BE2C (cell line): Measurements from ENCODE around the gene CWC27.
A peak's percentile ranks its signal among the peaks of the same experiment; 100 is the strongest.

ENCODE experiments used
- DNase-seq: peaks from one replicate; pipeline ENCODE4 v3.0.0-alpha.2; 2020
- H3K27me3 ChIP-seq: fragments of 250-450 bp; sonication (Bioruptor Pico); 2 replicates; pipeline ENCODE4 v1.5.1; 2020; ENCODE audit warnings: mild to moderate bottlenecking
- H3K36me3 ChIP-seq: fragments of 250-450 bp; sonication (Bioruptor Pico); 2 replicates; pipeline ENCODE4 v1.5.1; 2020; ENCODE audit warnings: mild to moderate bottlenecking
- H3K4me1 ChIP-seq: fragments of 250-450 bp; sonication (Bioruptor Pico); 2 replicates; pipeline ENCODE4 v1.5.1; 2020
- H3K4me3 ChIP-seq: 2 replicates; pipeline ENCODE4 v1.5.1; 2011; ENCODE audit warnings: low read depth, low read length
- H3K9me3 ChIP-seq: fragments of 250-450 bp; sonication (Bioruptor Pico); 2 replicates; pipeline ENCODE4 v1.5.1; 2020
- CTCF ChIP-seq: IDR thresholded peaks from 2 replicates; pipeline ENCODE4 v1.5.1; 2012; ENCODE audit warnings: mild to moderate bottlenecking, low read depth, low read length

The CWC27 gene

GRCh38 chr5:64947801-64948200 lies 179.1 kb downstream of the CWC27 start:
- TF ChIP-seq CTCF: no peak
- H3K36me3 ChIP-seq: no peaks in the 10 kb centered on the region
- no peak overlapping the region for H3K4me3 ChIP-seq
- H3K4me1 ChIP-seq: peaks cover 6% of the 10 kb centered on the region
- no peak for DNase-seq
- H3K9me3 ChIP-seq: no peaks in the 10 kb centered on the region
- H3K27me3 ChIP-seq: no peaks in the 10 kb centered on the region

DNA sequence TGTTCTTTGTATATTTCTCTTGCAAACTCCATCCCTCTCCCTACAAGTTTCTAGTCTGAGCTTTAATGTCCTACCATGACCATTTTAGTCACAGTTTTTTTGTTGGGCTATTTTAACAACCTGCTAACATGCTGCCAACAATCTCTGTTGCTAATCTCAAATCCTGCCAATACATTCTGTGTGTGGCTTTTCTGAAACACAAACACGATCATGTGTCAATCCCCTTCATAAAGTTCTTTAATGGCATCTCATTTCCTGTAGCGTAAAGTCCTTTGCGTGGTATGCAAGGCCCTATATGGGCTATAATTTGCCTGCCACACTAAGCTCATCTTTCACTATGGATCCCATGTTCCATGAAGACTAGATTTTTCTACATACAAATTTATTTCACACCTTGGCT lies 180.6 kb downstream of the CWC27 start:
- no peaks in the 10 kb centered on the region for H3K9me3 ChIP-seq
- H3K4me1 ChIP-seq: peaks cover 6% of the 10 kb centered on the region
- H3K4me3 ChIP-seq: no peak overlapping the region
- no peaks in the 10 kb centered on the region for H3K36me3 ChIP-seq
- DNase-seq: no peak
- H3K27me3 ChIP-seq: no peaks in the 10 kb centered on the region
- TF ChIP-seq CTCF: no peak

GRCh38 chr5:64952951-64953673 lies 184.4 kb downstream of the CWC27 start:
- DNase-seq: no peak

DNA sequence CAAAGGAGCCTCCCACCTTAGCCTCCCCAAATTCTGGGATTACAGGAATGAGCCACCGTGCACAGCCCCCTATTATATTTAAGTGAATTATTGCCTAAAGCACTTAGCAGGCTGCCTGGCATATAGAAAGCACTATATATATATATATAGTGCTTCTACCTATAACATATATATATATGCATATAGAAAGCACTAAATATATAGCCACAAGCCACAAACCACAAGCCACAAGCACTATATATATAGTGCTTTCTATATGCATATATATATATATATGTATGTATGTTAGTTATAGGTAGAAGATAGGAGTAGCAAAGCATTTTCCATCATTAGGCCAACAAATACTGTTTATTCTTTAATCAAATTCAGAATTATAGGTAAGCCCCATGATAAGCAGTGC lies 185.8 kb downstream of the CWC27 start:
- Histone ChIP-seq H3K27me3 (no peaks in the 10 kb centered on the region), H3K4me3 (no peak overlapping the region), H3K36me3 (no peaks in the 10 kb centered on the region), H3K4me1 (no peaks in the 10 kb centered on the region), H3K9me3 (no peaks in the 10 kb centered on the region)
- DNase-seq: no peak
- no peak for TF ChIP-seq CTCF

More at GRCh38 chr5:64952951-64953673, 184.4 kb downstream of the CWC27 start:
- Histone ChIP-seq H3K9me3 (no peaks in the 10 kb centered on the region), H3K36me3 (no peaks in the 10 kb centered on the region), H3K27me3 (no peaks in the 10 kb centered on the region), H3K4me1 (no peaks in the 10 kb centered on the region), H3K4me3 (no peak overlapping the region)
- no peak for TF ChIP-seq CTCF

DNA sequence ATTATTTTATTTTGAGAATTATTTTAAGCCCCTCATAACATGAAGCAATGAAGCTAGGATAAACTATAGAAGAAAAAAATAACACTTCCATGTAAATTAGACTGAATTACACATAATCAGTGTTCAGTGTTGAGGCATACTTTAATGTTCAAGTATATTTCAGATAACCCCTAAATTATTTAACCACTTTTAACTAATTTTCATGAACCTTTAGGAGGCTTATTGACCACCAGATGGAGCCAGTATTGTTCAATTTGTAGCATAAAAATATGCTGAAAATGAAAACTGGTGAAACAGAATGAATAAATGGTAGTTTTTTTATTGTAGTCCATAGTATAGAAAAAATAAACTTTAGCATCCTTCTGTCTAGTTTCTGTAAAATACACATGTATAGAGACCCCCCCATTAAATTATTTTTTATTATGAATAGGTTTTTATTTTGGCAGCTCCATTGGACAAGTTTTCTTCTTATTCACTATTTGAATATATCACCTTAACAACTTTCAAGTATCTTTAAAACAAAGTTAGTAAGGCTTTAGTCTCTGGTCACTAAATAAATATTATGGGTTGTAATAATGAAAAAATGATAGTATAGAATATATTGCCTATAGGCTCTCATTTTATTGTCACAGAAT lies 190.1 kb downstream of the CWC27 start:
- H3K27me3 ChIP-seq: no peaks in the 10 kb centered on the region
- H3K4me1 ChIP-seq: no peaks in the 10 kb centered on the region
- no peaks in the 10 kb centered on the region for H3K9me3 ChIP-seq
- no peak overlapping the region for H3K4me3 ChIP-seq
- H3K36me3 ChIP-seq: no peaks in the 10 kb centered on the region
- no peak for DNase-seq
- peak; percentile 58 for TF ChIP-seq CTCF

- TF ChIP-seq CTCF: no peak
- Histone ChIP-seq H3K36me3 (no peaks in the 10 kb centered on the region), H3K27me3 (no peaks in the 10 kb centered on the region), H3K4me3 (no peak overlapping the region), H3K4me1 (no peaks in the 10 kb centered on the region), H3K9me3 (no peaks in the 10 kb centered on the region)
- DNase-seq: no peak
Observed at GRCh38 chr5:64963278-64963677, 194.5 kb downstream of the CWC27 start.
